Measurements from ENCODE around the gene PLEKHM3. TPM values are rescaled to one million over a fixed set of nuclear protein-coding genes. Genes with fewer than 3 reads are reported as not detected.

The PLEKHM3 gene
- polyA plus RNA-seq, 1 donor (not counting 4 experiments of a cell fraction or from before 2014, with no cell fraction given) = 2.9 TPM

DNA sequence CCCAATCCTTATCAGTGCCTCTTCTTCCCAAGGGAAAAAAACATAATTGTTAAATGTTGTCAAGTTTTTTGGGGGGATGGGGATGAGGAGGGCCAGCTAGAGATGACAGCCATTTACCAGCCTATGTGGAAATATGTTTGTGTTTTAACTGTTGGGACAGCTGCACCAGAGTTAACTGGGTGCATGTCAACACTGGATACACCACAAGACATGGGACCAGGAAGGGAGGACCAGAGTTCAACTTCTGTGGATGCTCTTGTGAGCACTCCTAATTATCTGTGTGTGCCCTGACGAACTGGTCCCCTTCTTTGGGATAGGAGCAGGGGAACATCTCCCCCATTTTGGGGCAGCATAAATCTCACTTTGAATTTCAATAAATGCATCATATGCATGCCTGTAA lies 189.5 kb downstream of the PLEKHM3 start:
- no peak for DNase-seq (ENCODE audit: low read depth, low spot score)
- no peak for TF ChIP-seq EZH2 (IDR thresholded peaks at IDR 0.05; ENCODE audit: low read length)
- TF ChIP-seq, protein P1, sequence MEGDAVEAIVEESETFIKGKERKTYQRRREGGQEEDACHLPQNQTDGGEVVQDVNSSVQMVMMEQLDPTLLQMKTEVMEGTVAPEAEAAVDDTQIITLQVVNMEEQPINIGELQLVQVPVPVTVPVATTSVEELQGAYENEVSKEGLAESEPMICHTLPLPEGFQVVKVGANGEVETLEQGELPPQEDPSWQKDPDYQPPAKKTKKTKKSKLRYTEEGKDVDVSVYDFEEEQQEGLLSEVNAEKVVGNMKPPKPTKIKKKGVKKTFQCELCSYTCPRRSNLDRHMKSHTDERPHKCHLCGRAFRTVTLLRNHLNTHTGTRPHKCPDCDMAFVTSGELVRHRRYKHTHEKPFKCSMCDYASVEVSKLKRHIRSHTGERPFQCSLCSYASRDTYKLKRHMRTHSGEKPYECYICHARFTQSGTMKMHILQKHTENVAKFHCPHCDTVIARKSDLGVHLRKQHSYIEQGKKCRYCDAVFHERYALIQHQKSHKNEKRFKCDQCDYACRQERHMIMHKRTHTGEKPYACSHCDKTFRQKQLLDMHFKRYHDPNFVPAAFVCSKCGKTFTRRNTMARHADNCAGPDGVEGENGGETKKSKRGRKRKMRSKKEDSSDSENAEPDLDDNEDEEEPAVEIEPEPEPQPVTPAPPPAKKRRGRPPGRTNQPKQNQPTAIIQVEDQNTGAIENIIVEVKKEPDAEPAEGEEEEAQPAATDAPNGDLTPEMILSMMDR (optimal IDR thresholded peaks at IDR 0.05 in 1 of 3, IDR thresholded peaks at IDR 0.05 in 1 of 3, conservative IDR thresholded peaks at IDR 0.05 in 1 of 3; ENCODE audit: extremely low read depth in 1 of 3, insufficient read depth in 2 of 3, low read length in 3 of 3) = no peak

DNA sequence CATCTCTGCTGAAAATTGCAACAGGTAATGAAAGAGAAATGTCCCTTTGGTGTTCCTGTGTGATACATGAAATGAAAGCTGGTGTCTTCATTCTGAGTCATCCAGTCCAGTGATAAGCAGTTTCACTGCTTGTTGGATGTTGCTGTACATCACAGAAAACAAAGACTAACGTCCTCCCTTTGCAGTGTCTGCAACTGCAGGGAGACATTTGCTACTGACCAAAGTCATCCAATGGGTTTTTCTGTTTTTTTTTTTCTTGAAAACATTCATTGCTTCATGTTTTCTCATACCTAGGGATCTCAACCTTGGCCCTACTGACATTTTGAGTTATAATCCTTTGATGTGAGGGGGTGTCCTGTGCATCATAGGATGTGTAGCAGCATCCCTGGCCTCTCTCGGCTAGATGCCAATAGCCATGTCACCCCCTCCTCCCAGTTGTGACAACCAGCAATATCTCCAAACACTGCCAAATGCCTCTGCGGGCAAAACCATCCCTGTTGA lies 192.0 kb downstream of the PLEKHM3 start:
- Histone ChIP-seq H3K27ac (ENCODE audit: control insufficient read depth, insufficient read depth, low read length) (no peak overlapping the region), H3K36me3 (ENCODE audit: control insufficient read depth in 2 of 2, extremely low read depth in 1 of 2, insufficient read depth in 2 of 2, low read length in 2 of 2) (no peaks in the 10 kb centered on the region)
- dilution Hi-C loops (cut with MboI; ENCODE audit: extremely low pct_ligation_motif_present, low sequenced_read_pairs) = no loop called here

More for the DNA sequence above, 189.5 kb downstream of the PLEKHM3 start:
- Histone ChIP-seq H3K9me3 (ENCODE audit: control insufficient read depth, low read depth, low read length) (no peaks in the 10 kb centered on the region), H3K4me2 (ENCODE audit: control insufficient read depth, extremely low read depth, insufficient read depth, low read depth, low read length) (no peak overlapping the region), H3K79me2 (ENCODE audit: control insufficient read depth, insufficient read depth, low read length) (no peaks in the 10 kb centered on the region), H3K4me1 (ENCODE audit: control insufficient read depth, extremely low read depth, insufficient read depth, low read length) (no peaks in the 10 kb centered on the region), H3K4me3 (ENCODE audit: control insufficient read depth in 2 of 3, extremely low read depth in 1 of 3, insufficient read depth in 2 of 3, low read depth in 1 of 3, low read length in 3 of 3) (no peak overlapping the region), H3K27me3 (ENCODE audit: control insufficient read depth, extremely low read depth, insufficient read depth, low read length) (no peaks in the 10 kb centered on the region), H4K20me1 (ENCODE audit: control insufficient read depth, extremely low read depth, insufficient read depth, low read length) (no peaks in the 10 kb centered on the region), H3K36me3 (ENCODE audit: control insufficient read depth in 2 of 2, extremely low read depth in 1 of 2, insufficient read depth in 2 of 2, low read length in 2 of 2) (no peaks in the 10 kb centered on the region), H3K9ac (ENCODE audit: control insufficient read depth, extremely low read depth, insufficient read depth, low read length) (no peak overlapping the region), H2AFZ (ENCODE audit: control insufficient read depth, low read length) (no peak overlapping the region), H3K9me1 (ENCODE audit: control insufficient read depth, extremely low read depth, insufficient read depth, low read length) (no peaks in the 10 kb centered on the region), H3K27ac (ENCODE audit: control insufficient read depth, insufficient read depth, low read length) (no peak overlapping the region)
- no peak for FAIRE-seq
- dilution Hi-C loops (cut with MboI; ENCODE audit: extremely low pct_ligation_motif_present, low sequenced_read_pairs) = no loop called here

More for the DNA sequence above, 192.0 kb downstream of the PLEKHM3 start:
- DNase-seq (ENCODE audit: low read depth, low spot score) (no peak), FAIRE-seq (no peak)
- Histone ChIP-seq H2AFZ (ENCODE audit: control insufficient read depth, low read length) (no peak overlapping the region), H3K9ac (ENCODE audit: control insufficient read depth, extremely low read depth, insufficient read depth, low read length) (no peak overlapping the region), H3K79me2 (ENCODE audit: control insufficient read depth, insufficient read depth, low read length) (no peaks in the 10 kb centered on the region), H3K9me1 (ENCODE audit: control insufficient read depth, extremely low read depth, insufficient read depth, low read length) (no peaks in the 10 kb centered on the region), H3K4me2 (ENCODE audit: control insufficient read depth, extremely low read depth, insufficient read depth, low read depth, low read length) (no peak overlapping the region), H3K9me3 (ENCODE audit: control insufficient read depth, low read depth, low read length) (no peaks in the 10 kb centered on the region), H3K27me3 (ENCODE audit: control insufficient read depth, extremely low read depth, insufficient read depth, low read length) (no peaks in the 10 kb centered on the region), H3K4me3 (ENCODE audit: control insufficient read depth in 2 of 3, extremely low read depth in 1 of 3, insufficient read depth in 2 of 3, low read depth in 1 of 3, low read length in 3 of 3) (no peak overlapping the region), H3K4me1 (ENCODE audit: control insufficient read depth, extremely low read depth, insufficient read depth, low read length) (peaks cover 8% of the 10 kb centered on the region), H4K20me1 (ENCODE audit: control insufficient read depth, extremely low read depth, insufficient read depth, low read length) (no peaks in the 10 kb centered on the region)
- TF ChIP-seq, protein P1 (optimal IDR thresholded peaks at IDR 0.05 in 1 of 3, IDR thresholded peaks at IDR 0.05 in 1 of 3, conservative IDR thresholded peaks at IDR 0.05 in 1 of 3; ENCODE audit: extremely low read depth in 1 of 3, insufficient read depth in 2 of 3, low read length in 3 of 3) = no peak
- no peak for TF ChIP-seq EZH2 (IDR thresholded peaks at IDR 0.05; ENCODE audit: low read length)

Data from keratinocyte (primary cell).